ENCODE data around the gene CNTF. TPM values are rescaled to one million over a fixed set of nuclear protein-coding genes. Genes with fewer than 3 reads are reported as not detected.

Gene CNTF
- total RNA-seq, 1 donor from 2014 or later = 3.9 TPM

GRCh38 chr11:58654079-58654907, 31.8 kb downstream of the CNTF start:
- CTCF ChIA-PET = interaction anchor here (0.5 to 2.4 kb wide), 8 partner anchors 19 to 503 kb away, joined by 3 to 20 read pairs (median 4); no protein-coding TSS in a partner anchor
- Mint-ChIP-seq H3K36me3 (ENCODE audit: low read depth) (no peaks in the 10 kb centered on the region), H3K4me1 (peaks cover 5% of the 10 kb centered on the region), H3K4me3 (no peak overlapping the region), H3K27me3 (no peaks in the 10 kb centered on the region), H3K27ac (no peak overlapping the region), H3K9me3 (peaks cover 3% of the 10 kb centered on the region)
- DNase-seq (peak; percentile 69), ATAC-seq (ENCODE audit: low read depth) (peak; percentile 99)
- intact Hi-C loops (cut with micrococcal nuclease) = loop anchor here (1.0 to 10.0 kb wide), 6 partner anchors 21 to 781 kb away; partner anchors contain the start of gene OR5A1
- POLR2A ChIA-PET = interaction anchor here (1.5 to 2.0 kb wide), 2 partner anchors 77 to 481 kb away, joined by 3 to 5 read pairs; no protein-coding TSS in a partner anchor
- peak; percentile 25 for TF ChIP-seq CTCF (IDR thresholded peaks at IDR 0.05)

- peaks cover 5% of the 10 kb centered on the region for H3K4me1 Mint-ChIP-seq
- H3K27me3 Mint-ChIP-seq = no peaks in the 10 kb centered on the region
- CTCF ChIA-PET = interaction anchor here (0.5 to 2.4 kb wide), 11 partner anchors 19 to 503 kb away, joined by 3 to 20 read pairs (median 3); no protein-coding TSS in a partner anchor
- no peak for ATAC-seq (ENCODE audit: low read depth)
- peaks cover 3% of the 10 kb centered on the region for H3K9me3 Mint-ChIP-seq
- intact Hi-C loops (cut with micrococcal nuclease) = loop anchor here (1.0 to 10.0 kb wide), 6 partner anchors 20 to 780 kb away; partner anchors contain the start of gene OR5A1
- POLR2A ChIA-PET = interaction anchor here (1.5 to 2.0 kb wide), 2 partner anchors 78 to 481 kb away, joined by 3 to 5 read pairs; no protein-coding TSS in a partner anchor
- H3K36me3 Mint-ChIP-seq (ENCODE audit: low read depth) = no peaks in the 10 kb centered on the region
- TF ChIP-seq CTCF (IDR thresholded peaks at IDR 0.05) = no peak
- no peak overlapping the region for H3K4me3 Mint-ChIP-seq
- H3K27ac Mint-ChIP-seq = no peak overlapping the region
- DNase-seq = no peak
These were observed 32.4 kb downstream of the CNTF start for GRCh38 chr11:58654908-58655296.

- peaks cover 5% of the 10 kb centered on the region for H3K4me1 Mint-ChIP-seq
- no peaks in the 10 kb centered on the region for H3K27me3 Mint-ChIP-seq
- POLR2A ChIA-PET = interaction anchor here (2.0 kb wide), 1 partner anchor 479 kb away, joined by 5 read pairs; no protein-coding TSS in a partner anchor
These were observed 33.9 kb downstream of the CNTF start for GRCh38 chr11:58656348-58656747.

GRCh38 chr11:58658623-58659022, 36.2 kb downstream of the CNTF start:
- intact Hi-C loops (cut with micrococcal nuclease) = loop anchor here (10.0 kb wide), 1 partner anchor 776 kb away; the partner anchor contains the start of gene OR5A1
- DNase-seq (no peak), ATAC-seq (ENCODE audit: low read depth) (no peak)
- CTCF ChIA-PET = no interaction called here
- Mint-ChIP-seq H3K27ac (no peak overlapping the region), H3K9me3 (no peaks in the 10 kb centered on the region), H3K36me3 (ENCODE audit: low read depth) (no peaks in the 10 kb centered on the region), H3K4me1 (peaks cover 5% of the 10 kb centered on the region), H3K4me3 (no peak overlapping the region), H3K27me3 (peaks cover 13% of the 10 kb centered on the region)
- POLR2A ChIA-PET = no interaction called here
- TF ChIP-seq CTCF (IDR thresholded peaks at IDR 0.05) = no peak

More at GRCh38 chr11:58656348-58656747, 33.9 kb downstream of the CNTF start:
- no peak for DNase-seq
- no peak for ATAC-seq (ENCODE audit: low read depth)
- Mint-ChIP-seq H3K27ac (no peak overlapping the region), H3K9me3 (no peaks in the 10 kb centered on the region), H3K4me3 (no peak overlapping the region), H3K36me3 (ENCODE audit: low read depth) (no peaks in the 10 kb centered on the region)
- no peak for TF ChIP-seq CTCF (IDR thresholded peaks at IDR 0.05)
- intact Hi-C loops (cut with micrococcal nuclease) = loop anchor here (10.0 kb wide), 1 partner anchor 778 kb away; the partner anchor contains the start of gene OR5A1
- CTCF ChIA-PET = interaction anchor here (1.4 kb wide), 1 partner anchor 132 kb away, joined by 3 read pairs; no protein-coding TSS in a partner anchor

- POLR2A ChIA-PET = no interaction called here
- no peaks in the 10 kb centered on the region for H3K36me3 Mint-ChIP-seq (ENCODE audit: low read depth)
These were observed 36.9 kb downstream of the CNTF start for GRCh38 chr11:58659404-58659803.

More at GRCh38 chr11:58659404-58659803, 36.9 kb downstream of the CNTF start:
- Mint-ChIP-seq H3K4me3 (no peak overlapping the region), H3K27ac (no peak overlapping the region), H3K9me3 (no peaks in the 10 kb centered on the region), H3K4me1 (peaks cover 1% of the 10 kb centered on the region), H3K27me3 (peaks cover 13% of the 10 kb centered on the region)
- DNase-seq = no peak
- intact Hi-C loops (cut with micrococcal nuclease) = loop anchor here (10.0 kb wide), 1 partner anchor 775 kb away; the partner anchor contains the start of gene OR5A1
- CTCF ChIA-PET = interaction anchor here (1.0 kb wide), 1 partner anchor 399 kb away, joined by 3 read pairs; no protein-coding TSS in a partner anchor
- no peak for TF ChIP-seq CTCF (IDR thresholded peaks at IDR 0.05)
- ATAC-seq (ENCODE audit: low read depth) = no peak

Measured in activated B cell treated with CpG ODN at 0.5 μM for 24 hours (primary cell).